GM15510 (cell line): ENCODE data around the gene KRT37.

Source experiments
- POLR2A ChIP-seq: IDR thresholded peaks from 3 replicates; pipeline ENCODE4 v1.6.1; 2011; ENCODE audit warnings: borderline replicate concordance; ENCODE audit not compliant: insufficient read length; ENCODE audit errors: extremely low read depth

KRT37 gene

DNA sequence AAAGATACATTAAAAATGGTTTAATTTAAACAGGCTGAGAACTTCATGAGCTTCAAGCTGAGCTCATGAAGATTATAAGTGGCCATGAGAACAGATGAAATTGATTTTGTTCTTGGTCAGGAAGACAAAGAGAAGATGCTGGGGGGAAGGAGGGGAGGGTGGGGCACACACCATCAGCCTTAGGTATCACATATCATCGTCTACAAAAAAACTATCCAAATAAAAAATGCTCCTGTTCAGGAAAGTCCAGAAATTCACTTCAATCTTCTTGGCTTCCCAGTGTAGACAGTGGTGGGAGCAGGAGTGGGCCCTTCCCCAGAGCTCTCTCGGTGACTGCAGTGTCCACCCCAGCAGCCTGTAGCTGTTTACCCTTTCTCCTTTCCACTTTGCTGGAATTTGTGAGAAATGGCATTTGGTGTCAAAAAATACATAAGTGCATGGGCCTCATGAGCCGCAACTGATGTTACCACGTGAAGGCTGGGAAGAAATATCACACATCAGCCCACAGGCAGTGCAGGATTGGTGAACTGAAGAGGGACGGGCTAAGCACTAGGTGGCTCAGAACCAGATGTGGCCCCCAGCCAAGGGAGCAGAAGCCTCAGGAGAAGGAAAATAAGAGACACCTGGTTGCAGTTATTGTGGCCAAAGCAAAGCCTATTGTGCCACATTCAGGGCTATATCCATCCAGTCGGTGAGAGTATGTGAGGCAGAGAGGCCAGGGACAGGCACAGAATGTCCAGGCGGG lies 6.1 kb downstream of the KRT37 start:
- no peak for TF ChIP-seq POLR2A

GRCh38 chr17:41417576-41418015 lies 6.8 kb downstream of the KRT37 start:
- TF ChIP-seq POLR2A = no peak

DNA sequence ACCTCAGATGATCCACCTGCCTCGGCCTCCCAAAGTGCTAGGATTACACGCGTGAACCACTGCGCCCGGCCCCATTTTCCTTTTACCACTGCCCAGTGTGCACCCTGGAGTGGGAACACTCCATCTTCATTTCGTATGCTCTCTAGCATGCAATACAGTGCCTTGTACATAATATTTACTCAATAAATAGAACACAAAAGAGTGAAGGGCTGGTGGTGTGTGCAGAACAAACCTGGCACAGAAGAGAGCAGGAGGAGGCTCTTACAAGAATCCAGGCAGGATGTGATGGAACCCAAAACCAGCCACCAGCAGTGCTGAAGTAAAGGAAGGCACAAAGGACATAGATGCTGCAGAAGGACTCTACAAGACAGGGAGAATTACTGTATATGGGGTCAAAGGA lies 7.3 kb downstream of the KRT37 start:
- no peak for TF ChIP-seq POLR2A

GRCh38 chr17:41416479-41416878 lies 7.9 kb downstream of the KRT37 start:
- no peak for TF ChIP-seq POLR2A

DNA sequence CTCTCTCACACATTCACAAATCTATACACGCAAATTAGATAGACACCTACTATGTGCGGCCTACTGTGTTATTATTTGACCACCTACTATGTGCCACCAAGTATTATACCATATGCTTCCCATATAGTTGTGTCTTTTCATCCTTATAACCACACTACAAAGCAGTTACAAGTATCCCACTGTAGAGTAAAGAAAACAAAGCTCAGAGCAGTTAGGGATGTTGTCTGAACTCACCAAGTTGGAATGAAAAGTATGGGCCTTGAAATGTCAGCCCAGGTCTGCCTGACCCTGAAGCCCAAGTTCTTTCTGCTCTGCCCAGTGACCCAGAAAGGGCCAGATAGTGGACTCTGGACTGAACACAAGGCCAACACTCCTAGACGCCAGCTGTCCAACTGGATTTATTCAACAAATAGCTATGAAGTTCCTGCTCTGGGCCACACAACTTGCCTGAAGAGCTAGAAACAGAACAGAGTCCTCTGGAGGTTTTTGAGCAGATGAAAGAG lies 8.5 kb downstream of the KRT37 start:
- no peak for TF ChIP-seq POLR2A

DNA sequence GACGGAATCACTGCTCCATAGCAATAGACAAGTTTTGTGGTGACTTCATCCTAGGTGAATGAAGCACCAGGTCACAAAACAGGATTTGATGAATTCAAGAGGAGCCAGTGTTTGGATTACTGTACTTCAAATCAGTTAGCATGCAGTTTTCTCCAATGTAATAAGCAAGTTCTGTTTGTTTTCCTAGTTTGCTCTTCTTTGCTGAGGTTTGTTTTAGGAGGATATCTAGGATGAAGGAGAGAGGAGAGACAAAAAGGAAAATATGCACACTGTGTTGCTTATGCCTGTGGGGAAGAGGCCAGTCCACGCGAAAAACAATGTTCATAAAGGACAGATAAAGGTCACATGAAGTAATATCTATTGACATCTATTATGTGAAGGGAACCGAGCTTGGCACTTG lies 9.0 kb downstream of the KRT37 start:
- no peak for TF ChIP-seq POLR2A

DNA sequence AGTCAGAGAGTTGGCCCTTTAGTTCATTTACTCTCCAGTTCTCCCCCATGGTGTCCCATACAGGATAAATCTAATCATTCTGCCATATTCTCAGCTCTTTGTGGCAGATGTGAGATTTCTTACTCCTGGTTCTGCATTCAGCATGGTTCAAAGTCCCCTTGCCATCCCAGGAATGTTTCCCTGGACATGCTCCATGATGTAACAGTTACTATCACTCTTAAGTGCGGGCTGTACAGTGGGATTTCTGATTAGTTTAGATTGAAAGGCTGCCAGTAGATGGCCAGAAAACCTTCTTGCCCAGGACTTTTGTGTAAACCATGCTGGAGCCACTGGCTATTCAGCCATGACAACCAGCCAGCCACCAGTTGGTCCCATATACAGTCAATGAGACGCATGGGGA lies 10.4 kb downstream of the KRT37 start:
- TF ChIP-seq POLR2A = no peak

- TF ChIP-seq POLR2A = no peak
Observed at GRCh38 chr17:41413353-41413957, 10.9 kb downstream of the KRT37 start.

DNA sequence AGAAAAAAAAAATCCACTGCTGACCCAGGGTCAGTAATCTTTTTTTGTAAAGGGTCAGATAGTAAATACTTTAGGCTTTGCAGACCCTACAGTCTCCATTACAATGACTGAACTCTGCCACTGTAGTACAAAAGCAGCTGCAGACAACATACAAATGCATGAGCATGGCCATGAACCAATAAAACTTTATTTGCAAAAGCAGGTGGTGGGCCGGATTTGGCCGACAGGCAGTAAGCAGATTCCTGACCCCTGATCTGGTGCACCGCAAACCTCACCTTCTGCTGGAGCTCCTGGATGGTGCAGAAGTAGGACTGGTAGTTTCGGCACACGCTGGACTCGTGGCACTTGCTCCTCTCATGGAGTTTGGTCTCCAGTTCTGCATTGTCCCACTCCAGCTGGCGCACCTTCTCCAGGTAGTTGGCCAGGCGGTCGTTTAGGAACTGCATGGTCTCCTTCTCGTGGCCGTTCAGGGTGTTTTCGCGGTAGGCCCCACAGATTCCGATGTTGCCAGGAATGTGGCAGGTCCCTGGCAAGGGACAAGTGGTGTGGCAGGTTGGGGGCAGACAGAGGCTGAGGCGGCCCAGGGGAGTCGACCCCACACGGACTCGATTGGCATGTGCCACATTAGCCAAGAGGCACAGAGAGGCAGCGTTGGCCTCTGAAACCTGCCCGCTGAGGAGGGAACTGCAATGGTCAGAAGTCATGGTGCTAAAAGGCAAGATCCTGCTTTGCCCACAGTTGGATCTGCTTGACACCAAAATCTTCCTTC lies 13.1 kb downstream of the KRT37 start:
- no peak for TF ChIP-seq POLR2A

- no peak for TF ChIP-seq POLR2A
Observed at GRCh38 chr17:41407226-41407625, 17.2 kb downstream of the KRT37 start.

GRCh38 chr17:41406205-41406604 lies 18.2 kb downstream of the KRT37 start:
- no peak for TF ChIP-seq POLR2A

GRCh38 chr17:41404024-41404671 lies 20.2 kb downstream of the KRT37 start:
- no peak for TF ChIP-seq POLR2A

DNA sequence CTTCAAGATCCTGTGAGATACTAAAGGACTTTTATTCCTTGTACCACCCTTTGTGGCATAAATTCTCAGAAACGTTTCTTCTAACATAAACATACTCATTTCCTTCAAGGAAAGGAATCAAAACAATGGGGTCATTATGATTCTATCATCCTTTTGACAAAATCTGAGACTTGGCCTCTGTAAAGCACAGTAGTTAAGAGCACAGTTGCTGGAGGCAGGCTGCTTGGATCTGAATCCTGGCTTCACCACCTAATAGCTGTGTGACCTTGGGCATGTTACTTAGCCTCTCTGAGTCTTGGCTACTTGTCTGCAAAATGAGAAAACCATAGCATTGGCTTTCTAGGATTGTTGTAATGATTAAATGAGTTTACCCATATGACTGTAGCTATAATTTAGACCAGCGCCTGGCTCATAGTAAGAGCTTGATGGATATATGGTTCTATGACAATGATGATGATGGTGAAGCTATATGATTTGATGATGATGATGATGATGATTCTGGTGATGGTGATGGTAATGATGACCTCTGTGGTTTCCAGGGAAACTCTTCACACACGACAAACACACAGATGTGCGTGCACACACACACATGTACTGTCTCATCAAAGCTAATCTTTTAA lies 20.9 kb downstream of the KRT37 start:
- TF ChIP-seq POLR2A = no peak

GRCh38 chr17:41402161-41402560 lies 22.2 kb downstream of the KRT37 start:
- no peak for TF ChIP-seq POLR2A
